H1 (cell line): ENCODE measurements around the gene MBLAC1. TPM values are rescaled to one million over a fixed set of nuclear protein-coding genes. Genes with fewer than 3 reads are reported as not detected.

Experiments used
- CTCF ChIA-PET: fragments of 300-600 bp; sonication (Branson Sonifier 250); formaldehyde crosslinking; loops from one replicate; lab custom pipeline; 2021; ENCODE audit not compliant: partially characterized antibody; lab: Charles Lee
- POLR2A ChIA-PET: fragments of 300-600 bp; sonication (Branson Sonifier 250); formaldehyde crosslinking; loops from one replicate; lab custom pipeline; 2021; ENCODE audit warnings: inconsistent platforms; ENCODE audit not compliant: partially characterized antibody; lab: Charles Lee
- DNase-seq, 2 experiments: peaks; one replicate each; pipeline versions ENCODE4 v3.0.0 to v3.0.0-alpha.2; 2010 to 2022; ENCODE audit warnings: low spot score in 2 of 2, low read depth in 1 of 2, mixed read lengths in 1 of 2
- FAIRE-seq: peaks from 2 replicates; lab custom pipeline; 2011; peaks lifted over from hg19 to GRCh38; lab: Jason Lieb, UNC
- H2AFZ ChIP-seq: 2 replicates; pipeline ENCODE4 v1.8.1; 2012; ENCODE audit warnings: low read length, inconsistent platforms
- H2AK5ac ChIP-seq: 2 replicates; pipeline ENCODE4 v1.6.1; 2013; ENCODE audit warnings: low read depth, low read length
- H2BK120ac ChIP-seq: replicated peaks from 2 replicates; pipeline ENCODE3; 2013; ENCODE audit warnings: low read depth, low read length, inconsistent platforms
- H2BK12ac ChIP-seq: 2 replicates; pipeline ENCODE4 v1.6.1; 2013; ENCODE audit warnings: low read depth, low read length
- H2BK15ac ChIP-seq: 2 replicates; pipeline ENCODE4 v1.6.1; 2013; ENCODE audit warnings: low read length
- H2BK20ac ChIP-seq: 2 replicates; pipeline ENCODE4 v1.6.1; 2013; ENCODE audit warnings: low read length
- H2BK5ac ChIP-seq: 2 replicates; pipeline ENCODE4 v1.6.1; 2013; ENCODE audit warnings: low read depth, low read length
- H3K14ac ChIP-seq: 2 replicates; pipeline ENCODE4 v1.6.1; 2013; ENCODE audit warnings: inconsistent platforms; ENCODE audit not compliant: insufficient read length
- H3K18ac ChIP-seq: 2 replicates; pipeline ENCODE4 v1.6.1; 2013; ENCODE audit warnings: low read length; ENCODE audit errors: extremely low read depth
- H3K23ac ChIP-seq: 2 replicates; pipeline ENCODE4 v1.6.1; 2013; ENCODE audit warnings: inconsistent platforms; ENCODE audit not compliant: insufficient read length
- H3K23me2 ChIP-seq: 2 replicates; pipeline ENCODE4 v1.6.1; 2013; ENCODE audit warnings: low read depth, low read length
- H3K27ac ChIP-seq: 2 replicates; pipeline ENCODE4 v1.6.1; 2011; ENCODE audit warnings: low read depth, low read length, inconsistent platforms
- H3K27me3 ChIP-seq, 4 experiments: replicated peaks in 1 of 4; 1 replicate in 1 of 4; 2 replicates in 3 of 4; pipeline versions ENCODE4 v1.6.1 to v1.8.1; 2011 to 2013; ENCODE audit warnings: low read length in 3 of 4, mild to moderate bottlenecking in 3 of 4, inconsistent platforms in 2 of 4, mixed read lengths in 2 of 4, moderate library complexity in 1 of 4; ENCODE audit not compliant: control insufficient read depth in 3 of 4, insufficient read depth in 3 of 4; ENCODE audit errors: extremely low read depth in 1 of 4
- H3K36me3 ChIP-seq, 4 experiments: 2 replicates each; pipeline versions ENCODE4 v1.6.1 to v1.8.1; 2011 to 2013; ENCODE audit warnings: mild to moderate bottlenecking in 4 of 4, low read length in 3 of 4, moderate library complexity in 2 of 4, control low read depth in 1 of 4, inconsistent platforms in 1 of 4; ENCODE audit not compliant: insufficient read depth in 4 of 4, control insufficient read depth in 2 of 4
- H3K4ac ChIP-seq: replicated peaks from 2 replicates; pipeline ENCODE3; 2013; ENCODE audit warnings: low read length, low read depth, mixed read lengths, inconsistent platforms; ENCODE audit not compliant: insufficient read length
- H3K4me1 ChIP-seq, 4 experiments: replicated peaks in 1 of 4; 1 replicate in 1 of 4; 2 replicates in 3 of 4; pipeline versions ENCODE4 v1.6.1 to v1.8.1; 2011 to 2013; ENCODE audit warnings: low read length in 3 of 4, inconsistent platforms in 2 of 4, mixed read lengths in 1 of 4; ENCODE audit not compliant: insufficient read depth in 4 of 4, control insufficient read depth in 3 of 4
- H3K4me2 ChIP-seq, 2 experiments: 2 replicates each; pipeline versions ENCODE4 v1.6.1 to v1.8.1; 2011 to 2013; ENCODE audit warnings: low read depth in 2 of 2, low read length in 2 of 2, control low read depth in 1 of 2, inconsistent platforms in 1 of 2, mild to moderate bottlenecking in 1 of 2; ENCODE audit not compliant: insufficient read depth in 1 of 2
- H3K4me3 ChIP-seq, 4 experiments: fragments of 200-600, 300-600 bp in 1 of 4; sonication (generic), shearing (Covaris generic), sonication (Bioruptor Twin) in 1 of 4; 2 replicates each; pipeline versions ENCODE4 v1.5.1 to v1.8.1; 2011 to 2016; ENCODE audit warnings: low read length in 4 of 4, low read depth in 3 of 4, control low read depth in 2 of 4, inconsistent platforms in 2 of 4, mild to moderate bottlenecking in 2 of 4, mixed read lengths in 1 of 4, moderate library complexity in 1 of 4; ENCODE audit not compliant: insufficient read depth in 2 of 4; ENCODE audit errors: extremely low read depth in 1 of 4
- H3K56ac ChIP-seq: replicated peaks from 2 replicates; pipeline ENCODE3; 2013; ENCODE audit warnings: low read depth, mild to moderate bottlenecking, mixed read lengths, low read length, inconsistent platforms; ENCODE audit not compliant: insufficient read length
- H3K79me1 ChIP-seq: 2 replicates; pipeline ENCODE4 v1.6.1; 2013; ENCODE audit warnings: low read depth, low read length, control low read depth
- H3K79me2 ChIP-seq, 2 experiments: 2 replicates each; pipeline versions ENCODE4 v1.6.1 to v1.8.1; 2012 to 2013; ENCODE audit warnings: low read length in 2 of 2, mild to moderate bottlenecking in 2 of 2, inconsistent platforms in 1 of 2; ENCODE audit not compliant: insufficient read depth in 2 of 2, control insufficient read depth in 1 of 2
- H3K9ac ChIP-seq, 4 experiments: replicated peaks in 1 of 4; 1 replicate in 1 of 4; 2 replicates in 3 of 4; pipeline versions ENCODE4 v1.6.1 to v1.8.1; 2011 to 2013; ENCODE audit warnings: low read depth in 3 of 4, low read length in 3 of 4, control low read depth in 2 of 4, mild to moderate bottlenecking in 2 of 4, moderate library complexity in 2 of 4, inconsistent platforms in 1 of 4; ENCODE audit errors: extremely low read depth in 1 of 4
- H3K9me3 ChIP-seq, 2 experiments: 2 replicates each; pipeline versions ENCODE4 v1.6.1 to v1.8.1; 2012 to 2013; ENCODE audit warnings: mild to moderate bottlenecking in 2 of 2, moderate library complexity in 2 of 2, control low read depth in 1 of 2, inconsistent platforms in 1 of 2, low read depth in 1 of 2, low read length in 1 of 2, mixed read lengths in 1 of 2; ENCODE audit not compliant: insufficient read depth in 2 of 2
- H4K20me1 ChIP-seq, 2 experiments: replicated peaks in 1 of 2; 2 replicates each; pipeline versions ENCODE3 to v1.8.1; 2011 to 2013; ENCODE audit warnings: inconsistent platforms in 2 of 2, low read length in 2 of 2, mild to moderate bottlenecking in 1 of 2; ENCODE audit not compliant: insufficient read depth in 2 of 2, control insufficient read depth in 1 of 2
- H4K5ac ChIP-seq: 2 replicates; pipeline ENCODE4 v1.6.1; 2013; ENCODE audit warnings: low read length, low read depth, mixed read lengths, inconsistent platforms; ENCODE audit not compliant: insufficient read length
- H4K8ac ChIP-seq: 2 replicates; pipeline ENCODE4 v1.8.0; 2013; ENCODE audit warnings: mild to moderate bottlenecking, moderate library complexity, low read length, inconsistent platforms; ENCODE audit not compliant: insufficient read depth; ENCODE audit errors: extremely low read depth
- H4K91ac ChIP-seq: replicated peaks from 2 replicates; pipeline ENCODE3; 2013; ENCODE audit warnings: low read length, mixed read lengths, inconsistent platforms; ENCODE audit not compliant: insufficient read length
- BACH1 ChIP-seq: IDR thresholded peaks from 2 replicates; pipeline ENCODE4 v1.6.1; 2012; ENCODE audit warnings: low read length, improper control_type of control experiment
- CHD1 ChIP-seq: IDR thresholded peaks from 2 replicates; pipeline ENCODE4 v1.6.1; 2012; ENCODE audit warnings: low read depth, low read length, improper control_type of control experiment
- EZH2 ChIP-seq: fragments of 200-600 bp; sonication (generic); IDR thresholded peaks from 2 replicates; pipeline ENCODE4 v1.7.1; 2012; ENCODE audit warnings: low read depth, mild to moderate bottlenecking, moderate library complexity, low read length, inconsistent platforms; ENCODE audit not compliant: severe bottlenecking
- FOSL1 ChIP-seq: IDR thresholded peaks from 2 replicates; pipeline ENCODE4 v1.6.1; 2011; ENCODE audit warnings: mild to moderate bottlenecking, low read depth, low read length, moderate library complexity; ENCODE audit not compliant: insufficient read depth
- KDM1A ChIP-seq: fragments of 200-600, 300-600 bp; sonication (generic); IDR thresholded peaks from 2 replicates; pipeline ENCODE4 v1.7.1; 2016; ENCODE audit warnings: mild to moderate bottlenecking, low read length, borderline replicate concordance
- KDM5A ChIP-seq: fragments of 200-600 bp; IDR thresholded peaks from 2 replicates; pipeline ENCODE4 v1.7.1; 2012; ENCODE audit warnings: mild to moderate bottlenecking, low read length, inconsistent platforms, mixed read lengths
- NRF1 ChIP-seq: IDR thresholded peaks from 2 replicates; pipeline ENCODE4 v1.6.1; 2011; ENCODE audit warnings: mild to moderate bottlenecking, low read depth, low read length, improper control_type of control experiment
- POLR2A ChIP-seq, 2 experiments: IDR thresholded peaks; 1 replicate in 1 of 2; 2 replicates in 1 of 2; pipeline ENCODE4 v1.6.1; 2011; ENCODE audit warnings: low read depth in 2 of 2, low read length in 2 of 2, mild to moderate bottlenecking in 2 of 2; ENCODE audit errors: control extremely low read depth in 1 of 2
- POLR2AphosphoS5 ChIP-seq: IDR thresholded peaks from 2 replicates; pipeline ENCODE4 v1.6.1; 2011; ENCODE audit warnings: low read depth, low read length
- RNF2 ChIP-seq: fragments of 200-900, 300-1000 bp; sonication (generic); IDR thresholded peaks from 2 replicates; pipeline ENCODE4 v1.7.1; 2016; ENCODE audit warnings: borderline replicate concordance, low read depth, mild to moderate bottlenecking, antibody characterized with exemption, low read length; ENCODE audit not compliant: poor library complexity, severe bottlenecking; ENCODE audit errors: missing control alignments
- SIX5 ChIP-seq: IDR thresholded peaks from 2 replicates; pipeline ENCODE4 v1.6.1; 2011; ENCODE audit warnings: mild to moderate bottlenecking, low read depth, low read length
- SP1 ChIP-seq: IDR thresholded peaks from 2 replicates; pipeline ENCODE4 v1.6.1; 2011; ENCODE audit warnings: low read depth, low read length
- SP4 ChIP-seq: IDR thresholded peaks from 2 replicates; pipeline ENCODE4 v1.6.1; 2012; ENCODE audit warnings: low read length, inconsistent platforms
- TAF7 ChIP-seq: optimal IDR thresholded peaks from 2 replicates; pipeline ENCODE3; 2011; ENCODE audit warnings: low read depth, mild to moderate bottlenecking, inconsistent platforms, low read length, moderate library complexity, borderline replicate concordance
- WGBS, 2 experiments: shearing (Covaris generic) in 1 of 2; methylation state at CpG; one replicate each; pipeline versions ENCODE4 v1.1.6 to v1.1.7; 2013 to 2015; ENCODE audit warnings: low lambda C conversion rate in 2 of 2, mixed read lengths in 2 of 2, inconsistent platforms in 1 of 2, low coverage in 1 of 2, missing lambda C conversion rate in 1 of 2; ENCODE audit not compliant: insufficient replicate concordance in 2 of 2, insufficient coverage in 1 of 2, insufficient read length in 1 of 2; ENCODE audit errors: extremely low coverage in 1 of 2, missing lambda C conversion rate in 1 of 2; 5-methylcytosine and 5-hydroxymethylcytosine counted together
- polyA plus RNA-seq, 7 experiments: library from polyadenylated mRNA; depleted of rRNA in 3 of 7; stranded (reverse) in 5 of 7; unstranded in 2 of 7; fragments of >200 nt in 5 of 7; fragments of 200-250 nt in 2 of 7; gene quantifications; 1 replicate in 5 of 7; 2 replicates in 1 of 7; 4 replicates in 1 of 7; pipeline versions ENCODE4 v1.2.1 to v1.2.3, GENCODE V29; 2011 to 2013; ENCODE audit warnings: missing spikeins in 2 of 7, mixed read lengths in 2 of 7
- total RNA-seq: library from RNA; stranded (reverse); fragmentation: NEBNext Ultra II Directional; extraction: Animal tissue kit (Norgen Biotek cat#: 25700); gene quantifications from 2 replicates; pipeline ENCODE4 v1.2.1, GENCODE V29; 2021

MBLAC1 gene
- total and polyA plus RNA-seq, 2 of the 8 experiments (the other 6 are each of a cell fraction or from before 2014, with no cell fraction given), result 1.00 to 1.7 TPM

GRCh38 chr7:100079024-100079560, 47.7 kb upstream of the MBLAC1 start:
- H2AK5ac ChIP-seq, result no peak overlapping the region; the same call in 1 of the 2 replicates
- H3K79me2 ChIP-seq, result peaks cover 32 to 52% of the 10 kb centered on the region in 2 experiments
- H2BK5ac ChIP-seq, result no peak overlapping the region
- no peak for TF ChIP-seq CHD1
- TF ChIP-seq SP1, result no peak
- no peak for TF ChIP-seq FOSL1
- no peak for TF ChIP-seq RNF2
- peak in 1 of 2 experiments; percentile 16; a peak in 1 of 3 replicates for TF ChIP-seq POLR2A (IDR thresholded peaks at IDR 0.05; ENCODE audit: control extremely low read depth in 1 of 2, low read depth in 2 of 2, low read length in 2 of 2)
- no peak for TF ChIP-seq NRF1
- no peak for TF ChIP-seq KDM5A
- TF ChIP-seq SIX5, result no peak
- no peak for TF ChIP-seq TAF7
- TF ChIP-seq SP4, result no peak
- no peak for TF ChIP-seq EZH2
- TF ChIP-seq BACH1, result no peak
- no peak for TF ChIP-seq KDM1A
- TF ChIP-seq POLR2AphosphoS5, result peak; percentile 25
- no peak overlapping the region for H2BK120ac ChIP-seq
- no peak overlapping the region for H2BK15ac ChIP-seq
- peaks cover 38 to 60% (median 50%) of the 10 kb centered on the region in 4 experiments for H3K36me3 ChIP-seq
- peaks cover 0 to 9% (median 4%) of the 10 kb centered on the region in 4 experiments; a peak in 3 of 7 replicates for H3K4me1 ChIP-seq
- no peak overlapping the region for H3K23ac ChIP-seq
- H3K18ac ChIP-seq, result no peak overlapping the region
- H3K23me2 ChIP-seq, result peaks cover 6% of the 10 kb centered on the region; the same call in 1 of the 2 replicates
- no peaks in the 10 kb centered on the region; a peak in 1 of 7 replicates for H3K27me3 ChIP-seq
- no peak overlapping the region for H3K56ac ChIP-seq
- POLR2A ChIA-PET, result interaction anchor here (0.6 to 19.6 kb wide), 6 partner anchors 9 to 707 kb away, joined by 3 to 722 read pairs (median 116); partner anchors contain the start of genes AP4M1, MCM7 and ZSCAN21
- H2AFZ ChIP-seq, result no peak overlapping the region
- no peak overlapping the region for H3K9ac ChIP-seq
- no peak overlapping the region for H4K5ac ChIP-seq
- 87% methylated on average over 7 of the region's 7 CpGs; no CpG with 5 or more reads in 1 of the 2 experiments for WGBS, 2 experiments
- H4K8ac ChIP-seq, result no peak overlapping the region
- H4K20me1 ChIP-seq, result peaks cover 1 to 3% of the 10 kb centered on the region in 2 experiments
- H3K79me1 ChIP-seq, result peaks cover 4% of the 10 kb centered on the region
- no peak overlapping the region for H3K4me3 ChIP-seq
- H2BK20ac ChIP-seq, result no peak overlapping the region
- H4K91ac ChIP-seq, result no peak overlapping the region
- DNase-seq (no peak), FAIRE-seq (no peak)
- H3K4ac ChIP-seq, result no peak overlapping the region
- H3K9me3 ChIP-seq, result peaks cover 20 to 24% of the 10 kb centered on the region in 2 experiments
- no peak overlapping the region for H3K27ac ChIP-seq
- no peak overlapping the region; a peak in 1 of 4 replicates for H3K4me2 ChIP-seq
- CTCF ChIA-PET, result interaction anchor here (0.8 to 1.3 kb wide), 3 partner anchors 10 to 57 kb away, joined by 3 read pairs; no protein-coding TSS in a partner anchor
- H3K14ac ChIP-seq, result no peak overlapping the region
- H2BK12ac ChIP-seq, result no peak overlapping the region
